Measurements from ENCODE around the gene GPR89B. TPM values are rescaled to one million over a fixed set of nuclear protein-coding genes. Genes with fewer than 3 reads are reported as not detected.

Gene GPR89B
- total RNA-seq, 2 experiments from 2014 or later: 11.5 to 11.8 TPM

Other genes with a start within 250 kb of the GPR89B start
- not detected for gene GJA5, start 167.8 kb upstream of the GPR89B start, total RNA-seq
- not detected for gene GJA8, start 25.6 kb upstream of the GPR89B start, total RNA-seq
- gene NBPF11, start 223.9 kb downstream of the GPR89B start, total RNA-seq: 1 to 10 TPM; 6.7 to 7.3 TPM